ENCODE measurements around the gene SCFD2.

The SCFD2 gene

GRCh38 chr4:52956691-52957090 lies 409.2 kb downstream of the SCFD2 start:
- no peak for DNase-seq (ENCODE audit: low spot score)

DNA sequence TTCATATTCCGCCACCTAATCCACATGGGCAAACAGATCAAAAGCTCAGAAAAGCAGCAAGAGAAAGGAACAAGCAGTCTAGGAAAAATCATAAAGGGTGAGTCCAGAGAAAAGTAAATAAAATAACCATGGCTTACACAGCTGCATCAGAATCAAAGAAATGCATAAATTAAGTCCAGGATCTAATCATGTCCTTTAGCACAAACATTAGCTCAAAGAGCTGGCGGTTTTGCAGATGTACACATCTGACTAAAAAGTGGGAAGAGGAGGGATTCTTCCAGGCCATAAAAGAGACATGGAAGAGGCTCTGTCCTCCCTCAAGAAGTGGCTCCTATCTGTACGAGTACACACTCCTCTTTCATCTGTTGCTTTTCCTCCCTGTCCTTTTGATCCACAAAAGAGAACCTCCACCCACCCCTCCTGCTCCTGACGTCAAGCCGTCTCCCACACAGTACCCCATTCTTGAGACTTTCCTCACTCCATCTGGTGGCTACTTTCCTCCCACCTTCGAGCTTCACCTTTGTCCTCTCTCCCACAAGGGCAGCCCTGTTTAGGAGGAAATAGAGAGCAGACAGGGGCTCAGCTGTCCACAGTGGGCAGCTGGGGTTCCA lies 411.2 kb downstream of the SCFD2 start:
- DNase-seq (ENCODE audit: low spot score): no peak

GRCh38 chr4:52952540-52952939 lies 413.3 kb downstream of the SCFD2 start:
- DNase-seq (ENCODE audit: low spot score): no peak

- DNase-seq (ENCODE audit: low spot score): no peak
Observed at GRCh38 chr4:52951016-52951415, 414.8 kb downstream of the SCFD2 start.

DNA sequence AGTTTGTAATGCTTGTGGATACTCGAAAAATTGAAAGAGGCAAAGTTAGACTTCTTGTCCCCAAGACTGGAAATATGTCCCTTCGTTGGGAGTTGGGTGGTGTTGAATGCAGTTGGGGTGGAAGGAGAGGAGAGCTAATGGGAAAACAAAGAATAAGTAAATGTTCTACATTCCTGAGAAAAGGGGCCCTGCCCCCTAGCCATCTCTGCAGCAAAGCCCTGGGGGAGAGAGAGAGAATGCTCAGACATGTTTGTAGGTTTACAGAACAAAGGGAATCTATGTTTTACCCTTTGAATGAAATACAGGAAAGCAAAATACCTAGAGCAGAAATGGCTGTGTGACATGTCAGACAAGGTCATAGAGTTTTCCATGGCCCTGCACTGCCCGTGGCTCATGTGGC lies 415.6 kb downstream of the SCFD2 start:
- DNase-seq (ENCODE audit: low spot score): no peak

DNA sequence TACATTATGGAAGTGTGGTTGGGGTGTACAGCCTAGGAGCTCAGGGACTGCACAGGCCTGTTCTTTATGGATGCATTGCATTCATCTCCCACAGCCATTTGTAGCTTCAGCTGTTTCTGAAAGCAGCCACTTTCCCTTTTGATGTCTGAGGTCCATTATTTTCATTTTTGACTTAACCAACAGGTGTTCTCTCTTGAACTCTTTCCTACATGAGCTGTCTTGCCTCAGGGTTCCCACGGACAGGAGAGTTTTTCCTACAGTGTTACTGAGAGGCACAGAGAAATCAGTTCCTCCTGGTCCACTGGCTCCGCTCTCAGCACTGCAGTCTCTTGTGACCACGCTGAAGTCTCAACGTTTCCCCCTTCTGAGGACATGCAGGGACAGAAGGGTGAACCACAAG lies 416.5 kb downstream of the SCFD2 start:
- DNase-seq (ENCODE audit: low spot score): no peak

DNA sequence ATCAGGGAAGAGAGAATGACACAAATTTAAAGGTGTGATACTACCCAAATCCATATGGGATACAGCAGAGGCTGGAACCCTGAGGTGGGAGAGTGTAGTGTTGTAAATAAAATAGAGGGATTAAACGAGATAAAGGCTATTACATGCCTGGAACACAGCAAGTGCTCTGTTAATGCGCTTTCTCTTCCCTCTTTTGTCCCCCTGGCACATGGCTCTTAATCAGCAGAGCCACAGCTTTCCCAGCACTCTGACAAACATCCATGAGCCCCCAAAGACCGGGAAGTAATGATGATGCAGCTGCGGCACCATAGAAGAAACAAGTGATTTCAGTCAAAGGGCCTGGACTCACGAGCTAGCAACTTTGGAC lies 417.8 kb downstream of the SCFD2 start:
- DNase-seq (ENCODE audit: low spot score): no peak

DNA sequence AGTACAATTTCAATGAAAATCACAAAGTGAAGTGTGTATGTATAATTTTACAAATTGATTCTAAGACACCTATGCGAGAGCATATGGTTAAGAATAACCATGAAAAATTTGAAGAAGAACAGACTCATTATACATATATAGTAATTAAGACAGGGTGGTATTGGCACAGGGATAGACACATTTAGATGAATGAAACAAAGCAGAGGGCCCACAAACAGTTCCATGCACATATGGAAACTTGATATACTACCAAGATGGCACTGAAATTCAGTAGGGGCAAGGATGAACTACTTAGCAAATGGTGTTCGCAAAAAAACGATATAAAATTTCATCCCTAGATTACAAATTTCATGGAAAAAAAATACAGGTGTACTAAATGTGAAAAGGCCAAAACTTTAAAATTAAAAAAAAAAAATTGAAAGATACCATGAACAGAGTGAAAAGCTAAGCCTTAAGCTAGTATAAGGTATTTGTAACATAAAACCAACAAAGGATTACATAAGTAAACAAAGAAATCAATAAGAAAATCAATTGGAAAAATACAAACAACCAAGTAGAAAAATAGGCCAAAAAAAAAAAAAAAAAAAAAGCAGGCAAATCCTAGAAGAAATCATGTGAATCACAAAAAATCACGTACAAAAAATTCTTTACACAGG lies 418.3 kb downstream of the SCFD2 start:
- DNase-seq (ENCODE audit: low spot score): no peak

GRCh38 chr4:52946855-52947254 lies 419.0 kb downstream of the SCFD2 start:
- DNase-seq (ENCODE audit: low spot score): no peak

- no peak for DNase-seq (ENCODE audit: low spot score)
Observed at GRCh38 chr4:52945982-52946381, 419.9 kb downstream of the SCFD2 start.

DNA sequence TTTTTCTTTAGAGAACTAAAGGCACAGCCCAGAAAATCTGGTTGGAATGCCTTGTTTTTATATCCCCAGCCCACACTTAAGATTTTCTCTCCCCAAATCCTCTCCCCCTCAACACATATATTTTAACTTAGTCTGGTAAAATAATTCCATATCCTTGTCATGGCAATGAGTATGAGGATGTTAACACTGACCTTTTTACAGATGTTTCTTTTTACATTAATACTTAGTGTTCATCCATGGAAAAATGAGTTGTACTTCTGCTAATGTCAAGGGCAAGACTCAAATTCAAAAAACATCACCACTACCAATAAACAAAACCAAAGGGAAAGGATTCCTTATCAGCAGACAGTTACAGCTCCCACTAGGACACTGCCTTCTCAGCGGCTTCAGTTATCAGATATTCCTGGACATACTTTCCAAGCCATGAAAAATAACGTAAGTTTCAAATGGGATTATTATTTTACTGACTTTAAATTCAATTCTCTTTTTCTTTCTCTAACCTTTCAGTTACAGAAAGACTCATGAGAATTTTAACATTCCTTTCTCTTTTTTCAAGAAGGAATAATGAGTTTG lies 420.4 kb downstream of the SCFD2 start:
- DNase-seq (ENCODE audit: low spot score): no peak

GRCh38 chr4:52943677-52944076 lies 422.2 kb downstream of the SCFD2 start:
- DNase-seq (ENCODE audit: low spot score): no peak

GRCh38 chr4:52942936-52943335 lies 422.9 kb downstream of the SCFD2 start:
- no peak for DNase-seq (ENCODE audit: low spot score)

DNA sequence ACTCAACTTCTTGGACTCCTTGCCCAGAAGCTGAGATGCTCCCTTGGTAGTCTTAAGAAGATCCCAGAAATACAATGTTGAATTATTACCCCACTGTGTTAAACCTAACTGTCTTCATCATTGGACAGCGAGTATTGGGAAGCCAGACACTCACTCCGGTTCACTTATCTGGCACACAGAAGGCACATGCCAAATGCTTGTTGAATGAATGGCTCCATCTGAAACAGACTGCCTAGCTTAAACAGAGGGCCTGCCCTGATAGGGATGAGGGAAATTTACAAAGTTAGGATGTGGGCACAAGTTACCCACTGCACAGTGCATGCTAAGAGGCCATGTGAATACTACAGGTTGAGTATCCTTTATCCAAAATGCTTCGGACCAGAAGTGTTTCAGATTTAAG lies 424.4 kb downstream of the SCFD2 start:
- no peak for DNase-seq (ENCODE audit: low spot score)

DNA sequence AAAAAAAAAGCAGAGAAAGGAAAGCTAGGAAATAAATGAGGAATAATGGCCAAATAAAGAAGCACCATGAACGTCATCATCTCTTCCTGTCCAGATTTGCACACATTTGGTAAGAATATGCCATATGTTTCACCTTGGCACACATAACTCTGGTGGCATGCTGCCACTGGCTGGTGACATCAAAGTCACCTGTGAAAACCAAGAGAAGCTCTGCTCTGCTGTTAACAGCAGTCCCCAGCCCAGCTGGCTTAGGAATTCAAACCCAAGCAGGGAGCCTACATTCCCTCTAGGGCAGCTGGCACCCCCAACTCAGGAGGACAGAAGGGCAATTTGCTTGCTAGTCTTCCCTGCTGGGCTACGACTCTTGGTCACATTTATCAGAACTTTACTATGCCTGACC lies 426.1 kb downstream of the SCFD2 start:
- DNase-seq (ENCODE audit: low spot score): no peak

GRCh38 chr4:52939325-52939724 lies 426.5 kb downstream of the SCFD2 start:
- DNase-seq (ENCODE audit: low spot score): no peak

DNA sequence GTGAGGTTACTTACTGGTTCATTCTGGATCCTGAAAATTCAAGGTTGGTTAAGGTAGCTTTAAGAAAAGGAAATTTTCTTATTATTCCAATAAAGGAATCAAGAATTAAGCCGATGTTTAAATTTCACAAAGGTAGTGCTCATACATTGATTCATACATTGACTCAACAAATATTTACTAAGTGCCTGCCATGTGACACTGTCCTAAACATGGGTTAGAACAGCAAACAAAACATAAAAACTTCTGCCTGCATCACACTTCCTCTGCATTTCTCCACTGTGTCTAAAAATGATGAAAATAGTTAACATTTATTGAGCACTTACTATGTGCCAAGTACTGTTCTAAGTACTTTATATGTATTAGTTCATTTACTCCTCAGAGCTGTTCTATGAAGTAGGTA lies 428.0 kb downstream of the SCFD2 start:
- no peak for DNase-seq (ENCODE audit: low spot score)

GRCh38 chr4:52936729-52937128 lies 429.1 kb downstream of the SCFD2 start:
- no peak for DNase-seq (ENCODE audit: low spot score)

DNA sequence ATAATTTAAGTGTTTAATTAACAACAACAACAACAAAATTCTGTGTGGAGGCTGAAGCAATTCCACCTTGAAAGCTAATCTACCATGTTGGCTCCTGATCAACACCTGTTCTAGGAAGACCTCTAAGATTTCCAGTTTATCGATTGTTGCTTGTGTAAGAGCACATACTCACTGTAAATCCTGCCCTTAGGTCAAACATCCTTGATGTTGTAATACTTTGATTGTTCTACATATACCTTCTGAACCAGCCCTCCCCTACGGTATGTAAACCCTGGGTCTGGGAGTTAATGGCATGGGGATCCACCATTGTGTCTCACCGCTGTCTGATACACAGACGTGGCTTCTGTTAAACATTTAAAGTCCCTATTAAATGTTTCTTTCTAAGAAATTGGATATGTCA lies 430.5 kb downstream of the SCFD2 start:
- DNase-seq (ENCODE audit: low spot score): no peak

GRCh38 chr4:52933738-52934137 lies 432.1 kb downstream of the SCFD2 start:
- DNase-seq (ENCODE audit: low spot score): no peak

DNA sequence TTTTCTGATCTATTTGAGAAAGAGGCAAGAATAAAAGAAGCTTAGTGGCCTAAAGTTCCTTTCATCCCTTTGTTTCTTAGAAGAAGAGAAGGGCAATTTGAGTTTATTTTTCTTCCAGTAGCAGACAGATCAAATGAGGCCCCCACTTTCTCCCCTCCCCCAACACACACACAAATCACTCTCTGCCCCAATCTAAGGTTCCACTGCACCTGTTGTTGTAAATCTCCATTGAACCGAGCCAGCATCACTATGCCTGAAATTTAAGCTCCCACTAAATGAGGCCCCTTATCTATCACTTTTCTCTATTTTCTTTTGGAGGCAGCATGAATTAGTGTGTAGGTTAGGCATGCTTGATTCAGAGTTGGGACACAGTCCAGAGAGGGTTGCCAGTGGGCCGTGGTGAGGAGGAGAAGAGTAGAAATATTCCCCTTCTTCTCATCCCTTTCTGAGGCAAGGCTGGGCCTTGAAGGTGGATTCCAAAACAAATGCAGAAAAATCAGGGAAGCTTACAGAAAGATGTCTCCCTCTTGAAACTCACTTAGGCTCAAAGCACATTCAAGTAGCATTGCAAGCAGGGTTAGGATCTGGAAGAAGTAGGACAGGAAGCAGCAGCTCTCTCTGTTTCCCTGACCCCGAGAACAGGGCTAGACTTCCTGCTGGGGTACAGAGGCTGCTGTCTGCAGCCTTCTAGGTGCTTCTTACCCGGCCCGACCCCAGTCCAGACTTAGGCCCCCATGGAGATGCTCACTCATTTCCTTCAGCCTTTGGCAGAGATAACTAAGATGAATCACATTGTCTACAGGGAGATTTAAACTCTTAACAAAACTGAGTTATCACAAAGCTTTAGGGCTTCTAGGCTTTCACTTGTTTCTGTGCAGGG lies 433.0 kb downstream of the SCFD2 start:
- no peak for DNase-seq (ENCODE audit: low spot score)

DNA sequence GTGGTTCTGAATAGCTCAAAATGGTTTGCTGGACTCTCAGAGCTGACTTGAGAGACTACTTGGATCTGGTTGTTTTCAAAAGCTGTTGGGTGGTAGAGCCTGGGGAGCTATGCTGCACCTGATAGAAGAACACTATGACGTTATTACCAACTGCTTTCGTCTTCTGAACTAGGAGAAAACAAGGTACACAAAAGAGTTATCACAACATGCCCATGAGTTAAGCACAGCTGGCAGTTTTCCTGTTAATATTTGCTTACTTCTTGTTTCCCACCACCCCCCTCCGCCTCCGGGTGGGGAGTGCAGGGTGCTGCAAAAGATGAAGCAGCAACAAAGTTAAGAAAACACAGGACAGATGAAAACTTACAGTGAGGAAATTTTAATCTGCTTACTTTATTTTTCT lies 434.6 kb downstream of the SCFD2 start:
- DNase-seq (ENCODE audit: low spot score): no peak

Measured in ecto neural progenitor cell (in vitro differentiated cells).